ENCODE data around the gene GPR15LG.
"Not testable (repeated sequence)": the region's sequence is repeated elsewhere in the genome, so short reads cannot be mapped to it uniquely, and the experiment has no call there.

DNA sequence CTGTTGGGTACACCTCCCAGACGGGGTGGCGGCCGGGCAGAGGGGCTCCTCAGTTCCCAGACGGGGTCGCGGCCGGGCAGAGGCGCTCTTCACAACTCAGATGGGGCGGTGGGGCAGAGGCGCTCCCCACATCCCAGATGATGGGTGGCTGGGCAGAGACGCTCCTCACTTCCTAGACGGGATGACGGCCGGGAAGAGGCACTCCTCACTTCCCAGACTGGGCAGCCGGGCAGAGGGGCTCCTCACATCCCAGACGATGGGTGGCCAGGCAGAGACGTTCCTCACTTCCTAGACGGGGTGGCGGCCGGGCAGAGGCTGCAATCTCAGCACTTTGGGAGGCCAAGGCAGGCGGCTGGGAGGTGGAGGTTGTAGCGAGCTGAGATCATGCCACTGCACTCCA is 6.8 kb downstream of the GPR15LG start:
- TF ChIP-seq POLR2A (IDR thresholded peaks at IDR 0.05), result not testable (repeated sequence)
- TF ChIP-seq, protein P1, sequence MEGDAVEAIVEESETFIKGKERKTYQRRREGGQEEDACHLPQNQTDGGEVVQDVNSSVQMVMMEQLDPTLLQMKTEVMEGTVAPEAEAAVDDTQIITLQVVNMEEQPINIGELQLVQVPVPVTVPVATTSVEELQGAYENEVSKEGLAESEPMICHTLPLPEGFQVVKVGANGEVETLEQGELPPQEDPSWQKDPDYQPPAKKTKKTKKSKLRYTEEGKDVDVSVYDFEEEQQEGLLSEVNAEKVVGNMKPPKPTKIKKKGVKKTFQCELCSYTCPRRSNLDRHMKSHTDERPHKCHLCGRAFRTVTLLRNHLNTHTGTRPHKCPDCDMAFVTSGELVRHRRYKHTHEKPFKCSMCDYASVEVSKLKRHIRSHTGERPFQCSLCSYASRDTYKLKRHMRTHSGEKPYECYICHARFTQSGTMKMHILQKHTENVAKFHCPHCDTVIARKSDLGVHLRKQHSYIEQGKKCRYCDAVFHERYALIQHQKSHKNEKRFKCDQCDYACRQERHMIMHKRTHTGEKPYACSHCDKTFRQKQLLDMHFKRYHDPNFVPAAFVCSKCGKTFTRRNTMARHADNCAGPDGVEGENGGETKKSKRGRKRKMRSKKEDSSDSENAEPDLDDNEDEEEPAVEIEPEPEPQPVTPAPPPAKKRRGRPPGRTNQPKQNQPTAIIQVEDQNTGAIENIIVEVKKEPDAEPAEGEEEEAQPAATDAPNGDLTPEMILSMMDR (IDR thresholded peaks at IDR 0.05), result not testable (repeated sequence)
